Activated T-cell treated with anti-CD3 and anti-CD28 coated beads, Interleukin-2, amount 50 U/mL, for 4 hours (primary cell): ENCODE results near the gene SLC2A11. TPM values are rescaled to one million over a fixed set of nuclear protein-coding genes. Genes with fewer than 3 reads are reported as not detected.
A peak's percentile ranks its signal among the peaks of the same experiment; 100 is the strongest.

Source experiments
- ATAC-seq, 2 donors: fragments of 200-7000 bp; cut with Tn5 transposase; one replicate each; pipeline ENCODE4 v1.10.0; 2021
- DNase-seq: peaks from one replicate; pipeline ENCODE4 v3.0.0-alpha.2; 2020
- H3K27me3 Mint-ChIP-seq: one replicate; pipeline ENCODE4 v1.8.0; 2021; ENCODE audit warnings: low read depth, mixed read lengths
- H3K36me3 Mint-ChIP-seq: one replicate; pipeline ENCODE4 v1.8.0; 2022; ENCODE audit warnings: mixed read lengths; ENCODE audit not compliant: insufficient read depth
- H3K4me1 Mint-ChIP-seq: one replicate; pipeline ENCODE4 v1.8.0; 2021; ENCODE audit warnings: low read depth, mixed read lengths
- H3K4me3 Mint-ChIP-seq: one replicate; pipeline ENCODE4 v1.8.0; 2021; ENCODE audit warnings: mild to moderate bottlenecking, moderate library complexity, mixed read lengths
- H3K9me3 Mint-ChIP-seq: one replicate; pipeline ENCODE4 v1.8.0; 2021; ENCODE audit warnings: mixed read lengths
- total RNA-seq, 3 donors: library from RNA; stranded (reverse); gene quantifications; one replicate each; pipeline ENCODE4 v1.2.1, GENCODE V29; 2021

Gene SLC2A11
- total RNA-seq, 3 donors from 2014 or later, result 2.0 to 3.3 (median 2.4) TPM

DNA sequence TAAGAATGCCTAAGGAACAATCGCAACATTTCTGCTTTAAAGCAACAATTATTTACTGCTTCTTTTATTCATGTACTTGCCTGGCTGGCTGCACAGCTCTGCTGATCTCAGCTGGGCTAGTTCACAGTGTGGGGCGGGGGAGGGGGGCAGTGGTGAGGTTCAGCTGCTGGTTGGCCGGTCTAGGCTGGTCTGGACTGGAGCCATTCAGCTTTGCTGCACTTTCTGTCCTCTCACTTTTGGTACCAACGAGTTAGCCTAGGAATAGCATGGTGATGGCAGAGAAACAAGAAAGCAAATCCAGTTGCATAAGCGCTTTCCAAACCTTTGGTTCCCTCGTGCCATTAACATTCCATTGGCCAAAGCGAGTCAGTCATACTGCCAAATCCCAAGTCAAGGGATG lies 20.5 kb downstream of the SLC2A11 start:
- Mint-ChIP-seq H3K4me1 (no peaks in the 10 kb centered on the region), H3K27me3 (no peaks in the 10 kb centered on the region), H3K36me3 (peaks cover 19% of the 10 kb centered on the region), H3K4me3 (no peak overlapping the region), H3K9me3 (no peaks in the 10 kb centered on the region)
- DNase-seq (no peak), ATAC-seq (no peak)

DNA sequence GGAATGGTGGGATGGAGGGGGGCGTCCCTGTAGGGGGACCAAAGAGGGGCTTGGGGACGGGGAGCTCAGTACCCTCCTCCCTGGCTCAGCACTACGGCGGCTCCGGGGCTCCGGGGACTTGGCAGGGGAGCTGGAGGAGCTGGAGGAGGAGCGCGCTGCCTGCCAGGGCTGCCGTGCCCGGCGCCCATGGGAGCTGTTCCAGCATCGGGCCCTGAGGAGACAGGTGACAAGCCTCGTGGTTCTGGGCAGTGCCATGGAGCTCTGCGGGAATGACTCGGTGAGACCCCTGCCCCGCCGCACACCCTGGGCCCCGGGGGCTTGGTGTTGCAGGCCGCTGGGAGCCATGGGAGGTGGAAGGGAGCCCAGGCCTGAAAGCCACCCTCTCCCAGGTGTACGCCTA lies 24.7 kb downstream of the SLC2A11 start:
- Mint-ChIP-seq H3K9me3 (no peaks in the 10 kb centered on the region), H3K4me1 (no peaks in the 10 kb centered on the region), H3K27me3 (no peaks in the 10 kb centered on the region), H3K36me3 (peaks cover 16% of the 10 kb centered on the region), H3K4me3 (no peak overlapping the region)
- DNase-seq, result no peak
- no peak for ATAC-seq

DNA sequence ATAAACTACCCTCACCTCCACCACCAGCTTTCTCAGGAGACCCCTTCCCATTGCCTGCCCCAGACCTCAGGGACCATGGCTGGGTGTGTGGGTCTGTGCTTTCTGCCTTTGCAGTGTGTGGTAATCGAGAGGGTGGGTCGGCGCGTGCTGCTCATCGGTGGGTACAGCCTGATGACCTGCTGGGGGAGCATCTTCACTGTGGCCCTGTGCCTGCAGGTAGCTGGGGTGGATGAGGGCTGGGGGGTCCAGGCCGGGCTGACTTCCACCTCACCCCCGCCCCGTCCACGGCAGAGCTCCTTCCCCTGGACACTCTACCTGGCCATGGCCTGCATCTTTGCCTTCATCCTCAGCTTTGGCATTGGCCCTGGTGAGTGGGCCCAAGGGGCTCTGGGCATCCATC lies 26.0 kb downstream of the SLC2A11 start:
- H3K27me3 Mint-ChIP-seq, result no peaks in the 10 kb centered on the region
- no peak overlapping the region for H3K4me3 Mint-ChIP-seq
- ATAC-seq (no peak), DNase-seq (no peak)
- no peaks in the 10 kb centered on the region for H3K4me1 Mint-ChIP-seq
- no peaks in the 10 kb centered on the region for H3K9me3 Mint-ChIP-seq
- peaks cover 13% of the 10 kb centered on the region for H3K36me3 Mint-ChIP-seq

DNA sequence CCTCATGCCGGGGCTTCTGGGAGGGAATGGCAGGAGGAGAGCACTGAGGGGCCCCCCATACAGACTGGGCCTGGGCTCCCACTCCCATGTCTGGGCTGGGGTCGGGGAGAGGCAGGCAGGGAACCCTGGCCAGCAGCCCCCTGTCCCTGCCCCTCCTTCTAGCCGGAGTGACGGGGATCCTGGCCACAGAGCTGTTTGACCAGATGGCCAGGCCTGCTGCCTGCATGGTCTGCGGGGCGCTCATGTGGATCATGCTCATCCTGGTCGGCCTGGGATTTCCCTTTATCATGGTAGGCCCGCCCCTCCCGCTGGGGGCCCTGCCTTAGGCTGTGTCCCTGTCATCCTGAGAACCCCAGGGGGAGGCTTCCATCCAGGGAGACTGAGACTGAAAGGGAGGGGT lies 26.5 kb downstream of the SLC2A11 start:
- H3K4me1 Mint-ChIP-seq, result no peaks in the 10 kb centered on the region
- peaks cover 13% of the 10 kb centered on the region for H3K36me3 Mint-ChIP-seq
- DNase-seq, result no peak
- ATAC-seq, result no peak
- H3K9me3 Mint-ChIP-seq, result no peaks in the 10 kb centered on the region
- H3K27me3 Mint-ChIP-seq, result no peaks in the 10 kb centered on the region
- no peak overlapping the region for H3K4me3 Mint-ChIP-seq

DNA sequence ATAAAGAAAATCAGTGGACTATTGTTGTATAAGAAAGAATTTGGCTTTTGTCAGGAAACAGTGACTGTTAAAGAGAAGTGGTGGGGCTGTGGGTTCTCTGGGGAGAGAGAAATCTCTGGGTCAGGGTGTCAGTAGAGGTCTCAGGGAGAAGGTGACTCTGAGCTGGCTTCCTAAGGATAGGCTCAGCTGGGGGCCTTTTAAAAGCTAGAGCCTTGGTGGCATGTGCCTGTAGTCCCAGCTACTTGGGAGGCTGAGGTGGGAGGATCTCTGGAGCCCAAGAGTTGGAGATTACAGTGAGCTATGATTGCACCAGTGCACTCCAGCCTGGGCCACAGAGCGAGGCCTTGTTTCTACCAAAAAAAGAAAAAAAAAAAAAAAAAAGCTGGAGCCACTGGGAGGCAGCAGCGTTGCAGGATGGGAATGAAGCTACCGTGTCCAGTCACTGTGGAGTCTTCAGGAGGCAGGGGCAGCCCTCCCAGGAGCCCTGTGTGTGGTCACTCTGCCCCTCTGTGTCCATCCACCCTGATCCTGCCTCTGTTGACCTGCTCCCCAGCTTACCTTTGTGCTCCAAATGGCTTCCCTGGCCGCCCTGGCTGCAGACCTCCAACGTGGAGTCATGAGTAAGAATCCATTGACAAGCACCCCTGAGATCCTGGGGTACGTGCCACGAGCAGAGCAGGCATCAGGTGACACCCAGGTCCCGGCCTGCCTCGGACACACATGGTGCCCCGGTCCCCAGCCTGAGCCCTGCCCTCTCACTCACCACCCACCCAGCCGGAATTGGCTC lies 31.1 kb downstream of the SLC2A11 start:
- Mint-ChIP-seq H3K4me1 (peaks cover 9% of the 10 kb centered on the region), H3K4me3 (no peak overlapping the region), H3K9me3 (no peaks in the 10 kb centered on the region), H3K27me3 (no peaks in the 10 kb centered on the region), H3K36me3 (no peaks in the 10 kb centered on the region)
- DNase-seq (no peak), ATAC-seq (no peak)

DNA sequence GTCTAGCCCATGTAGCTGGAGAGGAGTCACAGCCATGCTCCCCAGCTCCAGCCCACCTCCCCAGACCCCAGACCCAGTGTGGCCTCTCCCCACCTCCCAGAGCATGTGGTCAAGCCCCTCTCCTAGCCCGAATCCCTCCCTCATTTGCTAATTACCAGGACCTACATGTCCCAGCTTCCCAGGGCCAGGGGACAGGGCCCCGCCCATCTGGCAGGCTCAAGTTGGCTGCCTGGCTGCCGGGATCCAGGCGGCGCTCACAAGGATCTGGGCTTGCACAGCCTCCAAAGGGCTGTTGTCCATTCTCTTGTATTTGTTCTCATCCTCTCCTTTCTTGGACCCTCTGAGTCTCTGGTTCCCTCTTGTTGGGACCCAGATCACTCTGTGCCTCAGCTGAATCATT lies 31.9 kb downstream of the SLC2A11 start:
- ATAC-seq, result no peak
- no peaks in the 10 kb centered on the region for H3K36me3 Mint-ChIP-seq
- no peak overlapping the region for H3K4me3 Mint-ChIP-seq
- no peaks in the 10 kb centered on the region for H3K9me3 Mint-ChIP-seq
- no peak for DNase-seq
- H3K27me3 Mint-ChIP-seq, result no peaks in the 10 kb centered on the region
- H3K4me1 Mint-ChIP-seq, result peaks cover 10% of the 10 kb centered on the region

DNA sequence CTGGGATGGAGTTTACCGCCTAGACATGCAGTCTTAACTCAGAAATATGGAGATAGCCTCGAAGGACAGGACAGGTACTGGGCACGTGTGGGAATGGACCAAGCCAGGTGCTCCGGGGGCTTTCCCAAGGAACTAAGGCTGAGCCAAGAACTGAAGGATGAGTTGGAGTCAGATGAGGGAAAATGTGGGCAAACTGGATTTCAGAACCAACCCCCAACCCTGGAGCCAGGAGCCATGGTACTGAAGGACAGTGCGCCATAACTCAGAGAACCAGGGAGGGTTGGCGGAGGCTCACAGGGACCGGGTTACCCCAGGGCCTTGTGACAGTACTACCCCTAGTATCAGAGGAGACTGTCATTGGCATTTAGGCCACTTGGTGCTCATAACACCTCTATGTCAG lies 34.1 kb downstream of the SLC2A11 start:
- Mint-ChIP-seq H3K9me3 (no peaks in the 10 kb centered on the region), H3K36me3 (peaks cover 10% of the 10 kb centered on the region), H3K4me1 (peaks cover 16% of the 10 kb centered on the region), H3K27me3 (no peaks in the 10 kb centered on the region), H3K4me3 (no peak overlapping the region)
- DNase-seq (no peak), ATAC-seq (no peak)

DNA sequence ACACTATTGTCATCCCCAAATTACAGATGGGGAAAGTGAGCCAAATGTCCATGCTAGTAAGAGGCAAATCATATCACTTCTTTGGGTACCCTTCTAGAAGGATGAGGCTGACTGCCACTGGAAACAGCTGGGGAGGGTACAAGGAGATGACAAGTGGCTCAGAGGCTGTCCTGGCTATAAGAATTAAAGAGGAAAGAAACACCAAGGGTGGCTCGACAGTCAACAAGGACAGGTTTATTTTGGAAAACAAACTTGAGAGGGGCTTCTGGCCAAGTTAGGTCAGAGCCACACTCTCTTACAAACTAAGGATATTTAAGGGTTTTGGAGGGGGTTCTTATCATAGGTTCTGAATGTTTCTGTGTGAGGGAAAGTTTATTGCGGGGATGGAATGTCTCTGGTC lies 34.5 kb downstream of the SLC2A11 start:
- H3K9me3 Mint-ChIP-seq, result no peaks in the 10 kb centered on the region
- no peak for ATAC-seq
- H3K27me3 Mint-ChIP-seq, result no peaks in the 10 kb centered on the region
- H3K36me3 Mint-ChIP-seq, result peaks cover 12% of the 10 kb centered on the region
- no peak for DNase-seq
- no peak overlapping the region for H3K4me3 Mint-ChIP-seq
- peaks cover 19% of the 10 kb centered on the region for H3K4me1 Mint-ChIP-seq

DNA sequence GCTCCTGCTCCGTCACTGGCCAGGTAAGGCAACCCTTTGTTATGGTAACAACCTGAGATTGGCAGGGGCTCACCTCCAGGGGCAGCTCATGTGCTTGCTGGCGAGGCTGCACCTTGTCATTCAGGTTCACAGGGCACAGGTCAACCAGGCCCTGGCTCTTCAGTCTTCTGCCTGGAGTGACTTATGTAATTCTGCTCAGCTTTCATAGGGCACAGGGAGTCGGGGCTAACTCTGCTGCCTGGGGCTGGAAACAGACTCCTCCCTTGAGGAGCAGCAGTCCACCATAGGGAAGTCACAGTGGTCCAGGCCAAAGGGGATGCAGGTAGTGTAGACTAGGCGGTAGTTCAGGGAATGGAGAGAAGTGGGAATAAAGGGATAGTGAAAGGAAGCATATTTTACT lies 35.0 kb downstream of the SLC2A11 start:
- DNase-seq (no peak), ATAC-seq (no peak)
- Mint-ChIP-seq H3K27me3 (no peaks in the 10 kb centered on the region), H3K9me3 (no peaks in the 10 kb centered on the region), H3K4me1 (peaks cover 20% of the 10 kb centered on the region), H3K36me3 (peaks cover 15% of the 10 kb centered on the region), H3K4me3 (peak overlapping the region; percentile 31)

DNA sequence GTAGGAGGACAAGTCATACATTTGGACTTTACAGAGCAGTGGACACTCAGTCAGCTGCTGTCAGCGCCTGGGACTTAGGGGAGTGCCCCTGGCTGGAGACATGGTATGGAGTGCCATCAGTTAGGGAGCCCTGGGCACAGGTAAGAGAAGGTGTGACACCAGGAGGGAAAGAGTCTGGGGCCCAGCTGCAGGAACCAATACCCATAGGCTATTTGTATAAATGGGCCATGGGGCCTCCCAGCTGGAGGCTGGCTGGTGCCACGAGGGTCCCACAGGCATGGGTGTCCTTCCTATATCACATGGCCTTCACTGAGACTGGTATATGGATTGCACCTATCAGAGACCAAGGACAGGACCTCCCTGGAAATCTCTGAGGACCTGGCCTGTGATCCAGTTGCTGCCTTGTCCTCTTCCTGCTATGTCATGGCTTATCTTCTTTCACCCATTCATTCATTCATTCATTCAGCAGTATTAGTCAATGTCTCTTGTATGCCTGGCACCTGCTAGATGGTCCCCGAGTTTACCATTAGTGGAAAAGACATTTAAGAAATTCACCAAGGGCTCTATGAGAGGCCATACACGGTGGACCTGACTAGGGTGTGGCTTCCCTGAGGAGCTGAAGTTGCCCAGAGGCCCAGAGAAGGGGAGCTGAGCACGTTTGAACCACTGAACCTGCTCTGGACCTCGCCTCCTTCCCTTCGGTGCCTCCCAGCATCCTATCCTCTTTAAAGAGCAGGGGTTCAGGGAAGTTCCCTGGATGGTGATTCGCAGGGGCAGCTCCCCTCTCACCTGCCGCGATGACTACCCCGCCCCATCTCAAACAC lies 35.7 kb downstream of the SLC2A11 start:
- no peaks in the 10 kb centered on the region for H3K9me3 Mint-ChIP-seq
- peaks cover 18% of the 10 kb centered on the region for H3K36me3 Mint-ChIP-seq
- peaks cover 20% of the 10 kb centered on the region for H3K4me1 Mint-ChIP-seq
- peak overlapping the region; percentile 95 for H3K4me3 Mint-ChIP-seq
- DNase-seq (no peak), ATAC-seq (no peak)
- H3K27me3 Mint-ChIP-seq, result no peaks in the 10 kb centered on the region

DNA sequence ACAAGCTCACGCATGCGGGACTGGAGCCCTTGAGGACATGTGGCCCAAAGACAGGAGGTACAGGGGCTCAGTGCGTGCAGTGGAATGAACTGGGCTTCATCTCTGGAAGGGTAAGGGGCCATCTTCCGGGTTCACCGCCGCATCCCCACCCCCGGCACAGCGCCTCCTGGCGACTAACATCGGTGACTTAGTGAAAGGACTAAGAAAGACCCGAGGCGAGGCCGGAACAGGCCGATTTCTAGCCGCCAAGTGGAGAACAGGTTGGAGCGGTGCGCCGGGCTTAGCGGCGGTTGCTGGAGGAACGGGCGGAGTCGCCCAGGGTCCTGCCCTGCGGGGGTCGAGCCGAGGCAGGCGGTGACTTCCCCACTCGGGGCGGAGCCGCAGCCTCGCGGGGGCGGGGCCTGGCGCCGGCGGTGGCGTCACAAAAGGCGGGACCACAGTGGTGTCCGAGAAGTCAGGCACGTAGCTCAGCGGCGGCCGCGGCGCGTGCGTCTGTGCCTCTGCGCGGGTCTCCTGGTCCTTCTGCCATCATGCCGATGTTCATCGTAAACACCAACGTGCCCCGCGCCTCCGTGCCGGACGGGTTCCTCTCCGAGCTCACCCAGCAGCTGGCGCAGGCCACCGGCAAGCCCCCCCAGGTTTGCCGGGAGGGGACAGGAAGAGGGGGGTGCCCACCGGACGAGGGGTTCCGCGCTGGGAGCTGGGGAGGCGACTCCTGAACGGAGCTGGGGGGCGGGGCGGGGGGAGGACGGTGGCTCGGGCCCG lies 36.5 kb downstream of the SLC2A11 start, which contains the start of gene MIF:
Gene MIF (plus strand): TSS at position 439 of the 765 bp plus-strand sequence. CDS start 92 bp downstream, at position 531.
- ATAC-seq, result peak; percentile 86
- Mint-ChIP-seq H3K27me3 (no peaks in the 10 kb centered on the region), H3K4me3 (peak within 1 kb of the TSS; percentile 95), H3K4me1 (peaks cover 20% of the 10 kb centered on the region), H3K36me3 (peaks cover 21% of the 10 kb centered on the region), H3K9me3 (no peaks in the 10 kb centered on the region)
- peak; percentile 96 for DNase-seq

DNA sequence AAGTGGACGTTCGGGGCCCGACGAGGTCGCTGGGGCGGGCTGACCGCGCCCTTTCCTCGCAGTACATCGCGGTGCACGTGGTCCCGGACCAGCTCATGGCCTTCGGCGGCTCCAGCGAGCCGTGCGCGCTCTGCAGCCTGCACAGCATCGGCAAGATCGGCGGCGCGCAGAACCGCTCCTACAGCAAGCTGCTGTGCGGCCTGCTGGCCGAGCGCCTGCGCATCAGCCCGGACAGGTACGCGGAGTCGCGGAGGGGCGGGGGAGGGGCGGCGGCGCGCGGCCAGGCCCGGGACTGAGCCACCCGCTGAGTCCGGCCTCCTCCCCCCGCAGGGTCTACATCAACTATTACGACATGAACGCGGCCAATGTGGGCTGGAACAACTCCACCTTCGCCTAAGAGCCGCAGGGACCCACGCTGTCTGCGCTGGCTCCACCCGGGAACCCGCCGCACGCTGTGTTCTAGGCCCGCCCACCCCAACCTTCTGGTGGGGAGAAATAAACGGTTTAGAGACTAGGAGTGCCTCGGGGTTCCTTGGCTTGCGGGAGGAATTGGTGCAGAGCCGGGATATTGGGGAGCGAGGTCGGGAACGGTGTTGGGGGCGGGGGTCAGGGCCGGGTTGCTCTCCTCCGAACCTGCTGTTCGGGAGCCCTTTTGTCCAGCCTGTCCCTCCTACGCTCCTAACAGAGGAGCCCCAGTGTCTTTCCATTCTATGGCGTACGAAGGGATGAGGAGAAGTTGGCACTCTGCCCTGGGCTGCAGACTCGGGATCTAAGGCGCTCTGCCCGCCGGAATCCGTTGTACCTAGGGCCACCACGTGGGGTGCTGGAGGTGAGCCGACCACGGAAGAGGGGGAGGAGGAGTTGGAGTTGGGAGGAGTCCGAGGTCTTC lies 37.3 kb downstream of the SLC2A11 start:
- peaks cover 20% of the 10 kb centered on the region for H3K4me1 Mint-ChIP-seq
- no peaks in the 10 kb centered on the region for H3K27me3 Mint-ChIP-seq
- H3K9me3 Mint-ChIP-seq, result no peaks in the 10 kb centered on the region
- H3K4me3 Mint-ChIP-seq, result peak overlapping the region; percentile 95
- DNase-seq, result peak; percentile 58
- H3K36me3 Mint-ChIP-seq, result peaks cover 22% of the 10 kb centered on the region
- peak; percentile 39 to 41 for ATAC-seq

DNA sequence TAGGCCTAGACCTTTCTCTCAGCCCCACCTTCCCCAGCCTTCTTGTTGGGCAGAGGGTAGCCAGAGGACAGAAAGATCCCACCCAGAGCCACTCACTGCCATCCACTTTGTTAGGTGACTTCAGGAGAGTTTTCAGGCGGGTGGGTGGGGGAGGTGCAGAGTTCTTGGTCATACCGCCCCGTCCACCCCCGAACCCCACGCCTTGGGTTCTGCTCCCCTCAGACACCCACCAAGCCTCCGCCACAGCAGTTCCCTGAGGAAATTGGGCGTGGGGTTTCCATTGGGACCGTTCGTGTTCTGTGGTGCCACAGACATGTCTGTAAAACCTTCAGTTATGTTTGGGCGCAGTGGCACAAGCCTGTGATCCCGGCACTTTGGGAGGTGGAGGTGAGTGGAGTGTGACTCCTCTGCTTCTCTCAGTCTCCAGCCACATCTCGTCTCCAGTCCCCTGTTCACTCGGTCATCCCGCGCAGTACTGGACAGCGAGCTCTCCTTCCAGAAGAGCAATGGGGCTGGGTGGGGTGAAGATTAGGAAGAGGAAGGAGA lies 38.0 kb downstream of the SLC2A11 start:
- Mint-ChIP-seq H3K4me3 (peak overlapping the region; percentile 95), H3K27me3 (no peaks in the 10 kb centered on the region), H3K4me1 (peaks cover 20% of the 10 kb centered on the region), H3K9me3 (no peaks in the 10 kb centered on the region), H3K36me3 (peaks cover 24% of the 10 kb centered on the region)
- DNase-seq (no peak), ATAC-seq (no peak)
